GM12892 (cell line): Measurements from ENCODE around the gene ANXA5.

Source experiments
- POLR2A ChIP-seq: IDR thresholded peaks from 2 replicates; pipeline ENCODE4 v1.6.1; 2011; ENCODE audit warnings: low read depth, low read length, control low read depth
- POLR2AphosphoS5 ChIP-seq: IDR thresholded peaks from 2 replicates; pipeline ENCODE4 v1.6.1; 2011; ENCODE audit warnings: low read depth, low read length, control low read depth
- TAF1 ChIP-seq: IDR thresholded peaks from 2 replicates; pipeline ENCODE4 v1.6.1; 2011; ENCODE audit warnings: low read depth, mild to moderate bottlenecking, control low read depth, low read length, borderline replicate concordance

DNA sequence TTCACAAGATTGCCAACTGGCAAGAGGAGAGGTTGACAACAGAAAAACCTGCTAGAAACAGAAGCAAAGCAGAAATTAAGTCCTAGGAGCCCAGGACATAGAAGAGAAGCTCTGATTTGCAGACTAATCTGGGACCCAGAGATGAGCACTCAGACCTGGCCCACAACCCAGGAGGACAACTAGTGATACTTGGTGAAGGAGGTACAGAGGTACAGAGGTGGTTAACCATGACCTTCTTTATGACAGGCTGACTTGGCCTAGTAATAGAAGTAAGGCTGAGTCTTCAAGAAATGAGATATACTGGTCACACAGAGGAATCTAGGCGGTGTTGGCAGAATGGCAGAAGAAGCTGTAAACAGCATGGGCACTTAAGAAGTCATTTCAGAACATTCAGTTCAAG lies 43.6 kb downstream of the ANXA5 start:
- no peak for TF ChIP-seq POLR2A
- TF ChIP-seq POLR2AphosphoS5: no peak
- no peak for TF ChIP-seq TAF1
